ENCODE results near the gene MARCOL.

The MARCOL gene, protein sequence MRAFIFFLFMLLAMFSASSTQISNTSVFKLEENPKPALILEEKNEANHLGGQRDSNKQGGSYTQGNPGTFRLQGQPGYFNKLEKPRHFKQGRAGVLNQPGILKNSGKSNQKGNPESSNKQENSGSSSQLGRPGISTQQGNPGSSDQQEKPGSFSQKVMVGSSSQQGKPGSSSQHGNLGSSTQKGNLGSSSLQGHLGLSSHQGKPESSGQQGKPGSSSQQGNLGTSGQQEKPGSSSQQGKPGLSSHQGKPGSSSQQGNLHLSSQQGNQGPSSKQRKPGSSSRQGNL

GRCh38 chr5:148238418-148238794 lies at the start of gene MARCOL:
MARCOL (plus strand) TSS chr5:148238525; CDS start chr5:148238598, 73 bp downstream.
- no peak for DNase-seq (ENCODE audit: low spot score)

GRCh38 chr5:148191010-148191409 lies 47.3 kb upstream of the MARCOL start:
- DNase-seq (ENCODE audit: low spot score), result no peak

- DNase-seq (ENCODE audit: low spot score), result no peak
Observed at GRCh38 chr5:148193202-148193601, 45.1 kb upstream of the MARCOL start.

GRCh38 chr5:148201151-148201550 lies 37.2 kb upstream of the MARCOL start:
- DNase-seq (ENCODE audit: low spot score), result no peak

GRCh38 chr5:148202531-148203203 lies 35.7 kb upstream of the MARCOL start, which contains the start of gene SPINK6:
SPINK6 (plus strand) TSS chr5:148203042; CDS start chr5:148203097, 55 bp downstream.
- DNase-seq (ENCODE audit: low spot score), result no peak

GRCh38 chr5:148205044-148205806 lies 33.1 kb upstream of the MARCOL start:
- DNase-seq (ENCODE audit: low spot score), result no peak

GRCh38 chr5:148205865-148206264 lies 32.5 kb upstream of the MARCOL start:
- no peak for DNase-seq (ENCODE audit: low spot score)

- DNase-seq (ENCODE audit: low spot score), result no peak
Observed at GRCh38 chr5:148206620-148207019, 31.7 kb upstream of the MARCOL start.

DNA sequence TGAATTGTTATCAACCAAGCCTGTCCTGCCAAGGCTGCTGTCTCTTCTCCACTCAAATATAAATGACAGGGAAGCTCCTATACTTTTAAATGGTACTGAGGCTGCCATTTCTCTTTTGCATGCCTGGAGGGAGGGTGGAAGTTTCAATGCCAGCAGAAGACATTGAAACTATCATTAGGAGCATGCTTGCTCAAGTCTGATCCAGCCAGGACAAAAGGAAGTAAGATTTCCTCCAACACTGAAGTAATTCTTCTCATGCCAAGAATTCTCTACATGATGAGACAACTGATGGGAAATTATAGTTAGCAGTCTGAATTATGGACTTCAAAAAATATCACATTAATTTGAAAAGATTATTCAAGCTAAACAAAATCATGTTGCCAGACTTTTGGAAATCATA lies 30.1 kb upstream of the MARCOL start:
- no peak for DNase-seq (ENCODE audit: low spot score)

- DNase-seq (ENCODE audit: low spot score), result no peak
Observed at GRCh38 chr5:148209151-148209770, 29.1 kb upstream of the MARCOL start.

GRCh38 chr5:148214665-148215185 lies 23.6 kb upstream of the MARCOL start:
- DNase-seq (ENCODE audit: low spot score), result no peak

- DNase-seq (ENCODE audit: low spot score), result no peak
Observed at GRCh38 chr5:148221508-148221907, 16.8 kb upstream of the MARCOL start.

DNA sequence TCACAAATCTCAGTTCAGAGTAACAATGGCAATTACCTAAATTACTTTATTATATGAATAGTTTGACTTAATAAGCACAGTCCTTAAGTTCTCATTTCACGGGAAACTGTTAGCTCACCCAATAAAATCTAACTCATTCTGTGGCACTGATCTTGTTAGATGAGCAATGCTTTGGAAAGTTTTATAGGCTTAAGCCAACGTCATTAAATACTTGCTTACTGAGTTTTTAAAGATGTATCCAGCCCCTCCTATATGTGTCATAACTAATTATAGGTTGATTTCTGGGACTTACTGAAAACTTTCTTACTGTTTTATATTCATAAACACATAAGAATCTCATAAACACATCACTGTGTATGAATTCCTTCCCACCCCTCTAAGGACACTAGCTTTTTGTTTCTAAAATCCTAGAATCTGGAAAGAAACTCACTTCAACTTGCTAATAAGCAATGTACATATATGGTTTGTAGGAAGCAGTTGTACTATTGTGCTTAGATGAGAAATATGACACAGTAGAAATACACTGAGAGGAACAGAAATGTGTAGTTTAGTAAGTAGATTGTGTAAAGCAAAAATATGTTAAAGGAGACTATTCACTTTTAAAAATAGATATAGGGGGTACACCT lies 14.1 kb upstream of the MARCOL start:
- no peak for DNase-seq (ENCODE audit: low spot score)

GRCh38 chr5:148228392-148228984 lies 9.8 kb upstream of the MARCOL start:
- no peak for DNase-seq (ENCODE audit: low spot score)

DNA sequence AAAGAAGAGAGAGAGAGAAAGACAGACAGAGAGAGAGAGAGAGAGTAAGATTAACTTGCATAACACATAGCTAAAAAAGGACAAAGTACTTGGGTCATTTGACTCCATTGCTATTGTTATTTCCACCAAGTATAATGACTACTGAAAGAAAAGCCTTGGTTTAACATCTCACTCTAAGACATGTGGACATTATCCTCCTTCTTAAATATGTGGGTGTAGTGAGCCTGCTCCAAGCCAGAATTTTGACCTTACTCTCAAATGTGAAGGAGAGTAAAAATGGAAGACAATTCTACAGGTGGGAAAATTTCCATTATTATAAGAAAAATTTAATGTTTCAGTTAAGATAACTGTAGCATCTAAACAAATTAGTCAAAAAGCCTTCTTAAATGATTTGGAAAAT lies 8.5 kb upstream of the MARCOL start:
- DNase-seq (ENCODE audit: low spot score), result no peak

DNA sequence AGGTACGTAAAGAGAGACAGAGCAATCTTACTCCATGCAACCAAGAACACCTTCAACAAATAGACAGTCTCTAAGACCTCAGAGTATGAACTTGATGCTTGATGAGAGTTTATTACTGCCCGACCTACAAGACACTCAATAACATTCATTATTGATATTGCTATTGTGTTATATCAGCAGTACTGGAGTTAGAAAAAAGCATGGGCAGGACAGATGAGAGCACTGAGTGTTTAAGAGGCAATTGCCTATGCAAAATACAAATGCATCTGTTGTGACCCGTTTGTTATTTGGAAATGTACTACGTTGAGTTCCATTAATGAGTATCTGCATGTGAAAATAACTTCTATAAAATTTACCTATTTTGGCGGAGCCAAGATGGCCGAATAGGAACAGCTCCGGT lies 8.1 kb upstream of the MARCOL start:
- no peak for DNase-seq (ENCODE audit: low spot score)

GRCh38 chr5:148237785-148238417 lies 424 bp upstream of the MARCOL start:
- DNase-seq (ENCODE audit: low spot score), result no peak

GRCh38 chr5:148248894-148249293 lies 10.6 kb downstream of the MARCOL start:
- no peak for DNase-seq (ENCODE audit: low spot score)

- no peak for DNase-seq (ENCODE audit: low spot score)
Observed at GRCh38 chr5:148255456-148255855, 17.1 kb downstream of the MARCOL start.

GRCh38 chr5:148259288-148259687 lies 21.0 kb downstream of the MARCOL start:
- no peak for DNase-seq (ENCODE audit: low spot score)

DNA sequence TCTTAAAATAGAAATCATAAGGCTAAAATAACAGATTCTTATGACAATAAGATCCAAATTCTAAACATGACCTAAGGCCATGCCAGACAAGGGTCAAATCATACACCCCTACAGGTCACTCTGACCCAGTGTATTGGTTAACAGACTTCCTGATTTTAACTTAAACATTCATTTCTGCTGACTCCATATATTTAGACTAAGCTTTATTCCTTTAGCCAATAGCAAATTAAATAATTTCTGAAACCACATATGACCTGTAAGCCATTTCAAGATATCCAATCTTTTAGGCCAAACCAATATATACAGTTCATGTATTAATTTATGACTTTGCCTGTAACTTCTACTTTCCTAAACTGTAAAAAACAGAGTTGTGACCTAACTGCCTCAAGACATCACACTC lies 22.9 kb downstream of the MARCOL start:
- DNase-seq (ENCODE audit: low spot score), result no peak
